GM18861 (cell line): ENCODE data around the gene VPS41.
A peak's percentile ranks its signal among the peaks of the same experiment; 100 is the strongest.

Experiments used
- ATAC-seq: cut with Tn5 transposase; IDR thresholded peaks from one replicate; pipeline ENCODE4 v1.9.1; 2021; ENCODE audit not compliant: unreplicated experiment

The VPS41 gene

GRCh38 chr7:38907066-38907465 lies 1.9 kb downstream of the VPS41 start:
- ATAC-seq = no peak

DNA sequence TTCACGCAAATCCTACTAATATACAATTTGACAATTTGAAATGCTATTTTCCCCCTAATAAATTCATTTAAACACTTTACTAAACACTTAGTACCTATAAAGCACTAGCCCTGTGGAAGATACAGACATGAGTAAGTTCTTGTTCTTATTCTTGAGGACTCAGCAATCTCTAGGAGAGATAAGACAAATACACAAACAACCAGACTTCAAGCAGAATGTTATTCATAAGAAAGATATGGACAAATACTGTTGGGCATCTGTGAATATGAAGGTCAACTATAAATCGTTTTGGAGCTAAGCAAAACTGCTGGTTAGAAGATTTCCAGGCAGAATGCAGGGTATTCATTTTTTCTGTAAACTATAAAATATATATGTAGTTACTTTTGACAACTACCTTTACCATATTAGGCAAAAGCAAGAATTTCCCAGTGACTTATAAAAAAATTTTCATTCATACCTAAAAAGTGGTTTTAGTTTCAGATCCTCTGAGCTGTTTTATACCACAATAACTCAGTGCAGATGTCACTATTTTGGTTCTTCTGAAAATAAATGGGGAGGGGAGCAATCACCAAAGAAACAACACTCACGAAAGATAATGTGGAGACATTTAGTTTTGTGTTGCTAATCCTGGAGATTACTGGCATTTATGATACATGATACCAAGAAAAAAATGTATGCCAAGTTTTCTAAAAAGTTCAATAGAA lies 3.8 kb downstream of the VPS41 start:
- peak; percentile 47 for ATAC-seq

GRCh38 chr7:38903057-38903456 lies 5.9 kb downstream of the VPS41 start:
- no peak for ATAC-seq

- ATAC-seq = no peak
Observed at GRCh38 chr7:38902449-38902848, 6.5 kb downstream of the VPS41 start.

DNA sequence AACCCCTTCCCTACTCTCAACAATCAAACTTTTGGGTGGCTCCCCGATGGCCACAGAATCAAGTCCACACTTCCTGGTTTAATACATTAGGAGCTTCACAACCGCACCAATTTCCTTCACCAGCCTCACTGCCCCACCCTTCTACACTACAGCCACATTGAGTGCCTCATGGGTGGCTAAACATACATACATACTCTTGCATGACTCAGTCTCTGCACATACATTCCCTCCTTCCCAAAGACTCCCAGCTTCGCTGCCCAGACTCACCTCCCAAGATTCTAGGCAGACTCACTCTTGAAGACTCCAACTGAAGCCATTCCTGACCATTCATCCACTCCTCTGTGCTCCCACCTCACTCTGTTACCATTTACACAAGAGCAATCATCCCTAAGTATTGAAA lies 15.9 kb downstream of the VPS41 start:
- ATAC-seq = no peak

DNA sequence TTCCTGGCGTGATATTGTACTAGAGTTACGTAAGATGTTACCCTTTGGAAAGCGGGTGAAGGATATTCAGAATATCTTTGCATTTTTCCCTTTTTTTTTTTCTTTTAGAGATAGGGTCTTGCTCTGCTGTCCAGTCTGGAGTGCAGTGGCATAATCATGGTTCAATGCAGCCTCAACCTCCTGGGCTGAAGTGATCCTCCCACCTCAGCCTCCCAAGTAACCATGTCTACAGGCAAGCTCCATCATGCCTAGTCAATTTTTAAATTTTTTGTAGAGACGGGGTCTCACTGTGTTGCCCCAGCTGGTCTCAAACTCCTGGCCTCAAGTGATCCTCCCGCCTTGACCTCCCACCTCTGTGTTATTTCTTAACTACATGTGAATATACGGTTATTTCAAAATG lies 18.4 kb downstream of the VPS41 start:
- ATAC-seq = no peak

DNA sequence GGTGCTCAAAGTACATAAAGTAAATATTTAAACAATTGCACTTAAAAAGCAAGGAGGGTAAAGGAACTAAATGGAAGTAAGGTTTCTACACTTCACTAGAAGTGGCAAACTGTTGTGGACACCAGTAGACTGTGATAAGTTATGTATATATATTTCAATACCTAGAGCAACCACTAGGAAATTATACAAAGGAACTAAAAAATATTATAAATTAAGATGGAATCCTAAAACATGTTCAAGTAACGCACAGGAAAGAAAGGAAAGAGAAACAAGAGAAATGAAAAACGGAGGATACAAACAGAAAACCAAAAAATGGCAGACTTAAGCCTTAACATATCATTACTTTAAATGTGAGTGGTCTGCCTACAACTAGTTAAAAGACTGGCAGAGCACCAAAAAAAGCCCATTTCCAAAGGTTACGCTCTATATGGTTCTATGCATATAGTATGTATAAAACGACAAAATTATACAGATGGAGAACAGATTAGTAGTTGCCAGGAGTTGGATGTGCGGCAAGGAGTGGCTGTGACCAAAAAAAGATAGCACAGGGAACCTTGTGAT lies 19.0 kb downstream of the VPS41 start:
- ATAC-seq = no peak

DNA sequence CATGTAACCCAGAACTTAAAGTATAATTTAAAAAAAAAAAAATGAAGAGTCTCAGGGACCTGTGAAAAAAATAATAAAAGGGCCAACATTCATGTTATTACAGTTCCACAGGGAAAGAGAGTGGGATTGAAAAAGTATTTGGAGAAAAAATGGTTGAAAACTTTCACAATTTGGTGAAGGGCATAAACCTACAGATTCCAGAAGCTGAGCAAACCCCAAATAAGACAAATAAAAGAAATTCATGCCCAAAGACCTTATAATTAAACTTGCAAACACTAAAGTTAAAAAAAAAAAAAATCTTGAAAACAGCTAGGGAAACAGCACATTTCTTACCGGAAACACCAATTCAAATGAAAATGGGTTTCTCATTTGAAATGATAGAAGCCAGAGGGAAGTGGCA lies 19.9 kb downstream of the VPS41 start:
- ATAC-seq = no peak

DNA sequence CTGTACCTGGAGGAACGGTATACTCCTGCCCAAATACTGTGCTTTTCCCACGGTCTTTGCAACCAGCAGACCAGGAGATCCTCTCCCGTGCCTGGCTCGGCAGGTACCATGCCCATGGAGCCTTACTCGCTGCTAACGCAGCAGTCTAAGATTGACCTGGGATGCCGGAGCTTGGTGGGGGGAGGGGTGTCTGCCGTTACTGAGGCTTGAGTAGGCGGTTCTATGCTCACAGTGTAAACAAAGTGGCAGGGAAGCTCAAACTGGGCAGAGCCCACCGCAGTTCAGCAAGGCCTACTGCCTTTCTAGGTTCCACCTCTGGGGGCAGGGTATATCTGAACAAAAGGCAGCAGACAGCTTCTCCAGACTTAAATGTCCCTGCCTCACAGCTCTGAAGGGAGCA lies 22.7 kb downstream of the VPS41 start:
- ATAC-seq = no peak

GRCh38 chr7:38883706-38884105 lies 25.3 kb downstream of the VPS41 start:
- ATAC-seq = no peak

GRCh38 chr7:38881947-38882684 lies 26.9 kb downstream of the VPS41 start:
- ATAC-seq = no peak

- ATAC-seq = no peak
Observed at GRCh38 chr7:38881015-38881414, 28.0 kb downstream of the VPS41 start.

DNA sequence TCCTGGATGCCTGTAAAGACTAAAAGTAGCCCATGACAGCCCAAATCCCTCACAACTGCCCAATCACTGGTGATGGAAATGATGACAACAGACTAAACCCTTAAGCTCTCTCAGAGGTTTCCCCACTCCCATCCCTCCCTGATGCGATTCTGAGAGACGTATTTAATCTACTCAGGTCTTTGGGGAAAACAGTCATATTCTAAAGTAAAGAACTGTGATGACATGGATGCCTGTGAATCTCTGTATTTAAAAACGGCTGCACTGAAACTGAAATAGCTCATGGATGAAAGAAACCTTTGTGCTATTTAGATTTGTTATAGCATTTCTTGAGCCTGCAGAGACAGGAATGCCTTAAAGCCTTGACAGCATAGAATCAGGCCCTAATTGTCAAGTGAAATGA lies 28.5 kb downstream of the VPS41 start:
- ATAC-seq = no peak

DNA sequence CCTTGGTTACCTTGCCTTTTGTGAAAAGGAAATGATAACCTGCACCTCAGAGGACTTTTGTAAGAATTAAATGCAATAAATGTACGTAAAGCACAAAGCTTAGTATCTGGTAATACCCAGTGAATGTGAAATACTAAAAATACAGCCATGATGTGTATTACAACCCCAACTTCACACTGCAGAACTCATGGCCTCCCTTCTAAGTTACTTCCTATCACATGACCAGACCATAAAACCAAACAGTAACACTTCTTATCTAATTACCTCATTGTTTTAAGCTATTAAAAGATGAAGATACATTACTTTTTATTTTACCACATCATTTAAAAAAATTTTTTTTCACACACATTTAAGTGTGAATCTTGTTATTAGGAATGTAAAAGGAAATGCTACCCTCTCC lies 29.0 kb downstream of the VPS41 start:
- no peak for ATAC-seq

DNA sequence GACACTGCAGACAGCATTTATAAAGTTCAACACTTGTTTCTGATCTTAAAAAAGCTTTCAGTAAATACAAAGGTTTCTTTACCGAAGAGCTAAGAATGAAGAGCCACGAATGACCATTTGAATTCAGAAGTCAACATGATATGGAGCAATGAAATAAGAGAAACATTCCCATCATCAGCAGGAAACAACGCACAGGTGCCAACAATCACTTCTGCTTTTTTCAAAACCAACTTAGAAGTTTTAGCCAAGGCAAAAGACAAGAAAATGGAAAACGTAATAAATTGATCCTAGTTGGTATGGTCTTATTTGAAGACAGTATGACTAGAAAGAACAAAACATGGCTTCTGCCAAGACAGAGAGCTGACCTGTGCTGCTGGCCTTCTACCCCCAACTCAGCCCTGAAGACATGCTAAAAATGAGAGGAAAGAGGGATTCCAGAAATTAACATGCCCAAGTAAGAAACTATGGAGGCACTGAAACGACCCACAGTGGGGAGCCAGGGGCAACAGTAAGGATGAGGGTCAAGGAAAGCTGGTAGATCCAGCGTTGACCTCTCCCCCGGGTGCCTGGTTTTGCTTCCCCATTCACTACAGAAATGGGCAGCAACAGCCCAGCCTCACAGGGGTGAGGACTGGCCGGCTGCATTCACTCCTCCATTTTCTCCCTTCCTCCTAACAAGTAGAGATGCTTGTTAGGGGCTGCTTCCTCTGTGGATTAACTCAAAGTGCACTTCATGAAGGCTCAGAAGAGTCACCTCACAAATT lies 30.1 kb downstream of the VPS41 start:
- no peak for ATAC-seq

DNA sequence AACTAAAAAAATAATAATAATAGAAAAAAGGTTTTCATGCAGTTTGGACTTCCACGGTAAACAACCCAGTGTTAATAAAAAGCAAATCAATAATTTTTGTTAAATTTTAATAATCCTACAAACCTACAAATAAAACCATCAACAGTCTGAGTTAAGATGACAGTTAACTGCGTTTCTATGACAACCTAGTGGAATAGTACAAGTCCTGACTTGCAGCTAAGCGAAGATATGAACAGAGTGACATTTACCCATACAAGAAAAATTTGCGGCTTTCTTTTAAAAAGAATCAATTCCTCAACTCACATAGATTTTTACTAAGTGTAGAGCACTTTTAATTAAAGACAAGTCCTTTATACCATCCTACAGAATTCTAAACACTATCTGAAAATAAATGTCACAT lies 35.6 kb downstream of the VPS41 start:
- no peak for ATAC-seq

DNA sequence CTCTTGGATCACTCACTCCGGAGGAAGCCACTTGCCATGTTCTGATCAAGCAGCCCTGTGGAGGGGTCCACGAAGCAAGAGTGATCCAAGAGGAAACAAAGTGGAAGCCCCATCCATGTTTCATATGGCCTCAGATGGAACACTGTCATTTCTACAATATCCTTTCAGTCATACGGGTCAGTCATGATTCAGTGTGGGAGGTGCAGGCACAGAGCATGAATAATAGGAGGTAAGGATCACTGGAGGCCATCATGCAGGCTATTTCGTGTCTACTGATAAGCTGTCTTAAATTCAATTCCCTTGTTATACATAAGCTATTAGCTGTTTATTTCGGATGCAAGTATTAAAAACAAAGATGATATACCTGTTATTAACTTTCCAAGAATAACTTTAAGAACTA lies 36.8 kb downstream of the VPS41 start:
- no peak for ATAC-seq

DNA sequence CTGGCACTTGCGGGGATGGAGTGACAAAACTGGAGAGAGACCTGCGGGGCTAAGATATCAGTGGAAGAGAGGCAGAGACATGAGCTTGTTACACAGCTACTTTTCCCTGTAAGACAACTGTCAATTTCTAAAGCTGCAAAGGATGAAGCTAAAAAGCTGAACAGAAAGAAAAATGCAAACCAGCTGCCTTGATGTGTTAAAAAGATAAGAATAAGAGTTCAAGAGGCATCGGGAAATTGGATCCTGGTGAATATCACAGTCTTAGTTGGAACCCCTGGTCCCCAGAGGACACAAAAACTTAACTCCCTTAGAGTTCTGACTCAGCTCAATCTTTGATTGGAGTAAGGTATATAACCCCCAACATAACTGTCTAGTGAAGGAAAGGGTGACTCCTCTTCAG lies 38.8 kb downstream of the VPS41 start:
- ATAC-seq = no peak

DNA sequence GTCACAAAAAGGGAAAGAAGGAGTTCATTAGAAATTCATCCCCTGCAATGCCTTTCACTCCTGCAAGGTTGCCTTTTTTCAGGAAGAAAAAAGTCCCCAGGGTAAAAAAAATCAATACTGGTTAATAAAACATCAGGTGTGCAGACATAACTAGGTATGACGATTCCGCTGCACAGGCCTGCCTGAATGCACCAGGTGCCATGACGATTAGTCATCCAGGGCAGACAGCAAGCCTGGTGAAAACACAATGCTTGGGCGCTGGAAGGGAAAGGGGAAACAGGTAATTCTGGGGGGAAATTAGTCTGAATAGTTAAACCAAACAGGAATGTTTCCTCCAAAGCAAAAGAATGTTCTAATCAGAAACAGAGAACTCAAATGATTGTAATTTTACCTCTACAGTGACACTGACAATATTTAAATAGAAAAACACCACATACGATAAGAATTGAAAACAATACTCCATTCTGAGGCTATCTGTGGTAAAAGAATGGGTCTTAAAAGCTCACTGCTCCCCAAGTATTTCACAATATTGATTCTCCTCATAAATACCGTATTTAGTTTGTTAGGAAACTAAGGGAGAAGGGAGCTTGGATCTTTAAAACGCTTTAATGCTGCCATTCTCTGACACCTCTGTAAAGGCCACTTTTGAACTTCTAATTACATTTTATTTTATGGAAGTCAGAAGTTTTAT lies 45.2 kb downstream of the VPS41 start:
- ATAC-seq = no peak

DNA sequence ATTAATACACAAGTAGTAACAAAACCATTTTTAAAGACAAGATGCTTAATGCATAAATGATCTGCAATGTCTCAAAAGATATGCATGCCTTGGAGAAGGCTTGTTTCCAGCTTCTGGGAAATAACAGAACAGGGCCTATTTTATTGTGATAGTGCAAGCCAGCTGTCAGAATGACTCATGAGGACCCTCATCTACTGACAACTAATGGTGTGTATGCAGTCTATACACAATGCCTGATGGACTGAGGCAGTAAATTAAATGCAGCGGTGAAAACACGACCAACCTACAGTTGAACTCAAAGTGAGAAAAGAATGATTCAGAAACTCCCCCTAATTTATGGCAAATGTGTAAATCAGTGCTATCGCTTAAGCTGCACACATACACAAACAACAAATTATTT lies 46.3 kb downstream of the VPS41 start:
- ATAC-seq = no peak

DNA sequence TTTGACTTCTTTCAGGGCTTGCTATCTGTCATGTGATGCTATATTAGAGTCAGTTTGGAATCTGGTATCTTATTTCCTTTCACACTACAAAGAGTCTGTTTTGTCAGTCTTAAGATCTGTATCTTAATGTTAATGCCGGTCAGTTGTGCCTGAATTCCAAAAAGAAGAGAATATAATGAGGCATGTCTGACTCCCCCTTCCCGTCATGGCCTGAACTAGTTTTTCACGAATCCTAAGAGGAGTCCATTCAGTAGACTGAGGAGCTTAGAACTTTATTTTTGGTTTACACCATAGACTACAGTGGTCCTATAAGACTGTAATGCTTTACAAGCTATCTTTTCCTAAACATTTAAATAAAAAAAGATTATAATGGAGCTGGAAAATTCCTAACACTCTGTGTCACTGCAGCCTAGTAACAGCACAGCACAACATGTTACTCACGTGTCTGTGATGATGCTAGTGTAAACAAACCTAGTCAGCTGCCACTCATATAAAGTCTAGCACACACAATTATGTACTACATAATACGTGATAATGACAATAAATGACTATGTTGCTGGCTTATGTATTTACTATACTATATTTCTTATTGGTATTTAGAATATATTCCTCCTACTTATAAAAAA lies 50.6 kb downstream of the VPS41 start:
- no peak for ATAC-seq
